Thoracic aorta (tissue), 2 donors: ENCODE data around the gene PI4KB. TPM values are rescaled to one million over a fixed set of nuclear protein-coding genes. Genes with fewer than 3 reads are reported as not detected.

Experiments
- ATAC-seq: fragments of 150-250 bp; one replicate; pipeline ENCODE4 v1.8.0; 2017; ENCODE audit warnings: low read depth; ENCODE audit not compliant: insufficient number of reproducible peaks, low FRiP score
- DNase-seq: peaks from one replicate; pipeline ENCODE4 v3.0.0-alpha.2; 2020; ENCODE audit warnings: low spot score
- H3K27ac ChIP-seq, 2 donors: fragments of 200-600 bp; sonication (generic); 1 replicate in 1 of 2; 2 replicates in 1 of 2; pipeline ENCODE4 v1.5.1; 2016; ENCODE audit warnings: mild to moderate bottlenecking in 2 of 2, moderate library complexity in 2 of 2
- H3K27me3 ChIP-seq: fragments of 200-600 bp; sonication (generic); replicated peaks from 2 replicates; pipeline ENCODE4 v1.6.0; 2016; ENCODE audit warnings: mild to moderate bottlenecking; ENCODE audit not compliant: insufficient read depth
- H3K36me3 ChIP-seq: fragments of 200-600 bp; sonication (generic); one replicate; pipeline ENCODE4 v1.5.1; 2016
- H3K4me1 ChIP-seq, 2 donors: fragments of 200-600 bp; sonication (generic); 1 replicate in 1 of 2; 2 replicates in 1 of 2; pipeline versions ENCODE4 v1.5.1 to v1.6.0; 2016; ENCODE audit warnings: low read depth in 2 of 2, mild to moderate bottlenecking in 1 of 2; ENCODE audit not compliant: control insufficient read depth in 1 of 2
- H3K4me3 ChIP-seq: fragments of 200-600 bp; sonication (generic); 2 replicates; pipeline ENCODE4 v1.5.1; 2016; ENCODE audit warnings: mild to moderate bottlenecking
- H3K9me3 ChIP-seq: fragments of 200-600 bp; sonication (generic); 2 replicates; pipeline ENCODE4 v1.5.1; 2016
- total RNA-seq, 2 donors: library from RNA; depleted of rRNA; stranded (reverse); fragments of >200 nt; gene quantifications; one replicate each; pipeline versions ENCODE4 v1.1.0 to v1.2.3, GENCODE V29; 2016
- TF ChIP-seq, protein P1 (sequence below): fragments of 200-600 bp; sonication (generic); IDR thresholded peaks from one replicate; pipeline ENCODE4 v1.5.1; 2019; ENCODE audit warnings: antibody characterized with exemption

PI4KB gene
- 10 to 100 TPM; 60.1 to 63.1 TPM for total RNA-seq

GRCh38 chr1:151327223-151327902 is at the start of gene PI4KB:
Gene PI4KB, minus strand, starts transcription at chr1:151327416. Its CDS starts 10,935 bp downstream, at chr1:151316481.
- ATAC-seq, result peak; percentile 100
- Histone ChIP-seq H3K27me3 (no peaks in the 10 kb centered on the region), H3K36me3 (peaks cover 13% of the 10 kb centered on the region), H3K9me3 (no peaks in the 10 kb centered on the region), H3K4me1 (peaks cover 18 to 37% of the 10 kb centered on the region in 2 donors), H3K4me3 (peak within 1 kb of the TSS; percentile 87), H3K27ac (peak within 1 kb of the TSS; percentile 91 to 96)
- TF ChIP-seq, protein P1, sequence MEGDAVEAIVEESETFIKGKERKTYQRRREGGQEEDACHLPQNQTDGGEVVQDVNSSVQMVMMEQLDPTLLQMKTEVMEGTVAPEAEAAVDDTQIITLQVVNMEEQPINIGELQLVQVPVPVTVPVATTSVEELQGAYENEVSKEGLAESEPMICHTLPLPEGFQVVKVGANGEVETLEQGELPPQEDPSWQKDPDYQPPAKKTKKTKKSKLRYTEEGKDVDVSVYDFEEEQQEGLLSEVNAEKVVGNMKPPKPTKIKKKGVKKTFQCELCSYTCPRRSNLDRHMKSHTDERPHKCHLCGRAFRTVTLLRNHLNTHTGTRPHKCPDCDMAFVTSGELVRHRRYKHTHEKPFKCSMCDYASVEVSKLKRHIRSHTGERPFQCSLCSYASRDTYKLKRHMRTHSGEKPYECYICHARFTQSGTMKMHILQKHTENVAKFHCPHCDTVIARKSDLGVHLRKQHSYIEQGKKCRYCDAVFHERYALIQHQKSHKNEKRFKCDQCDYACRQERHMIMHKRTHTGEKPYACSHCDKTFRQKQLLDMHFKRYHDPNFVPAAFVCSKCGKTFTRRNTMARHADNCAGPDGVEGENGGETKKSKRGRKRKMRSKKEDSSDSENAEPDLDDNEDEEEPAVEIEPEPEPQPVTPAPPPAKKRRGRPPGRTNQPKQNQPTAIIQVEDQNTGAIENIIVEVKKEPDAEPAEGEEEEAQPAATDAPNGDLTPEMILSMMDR, result no peak
- DNase-seq, result peak; percentile 83

- TF ChIP-seq, protein P1, result no peak
- Histone ChIP-seq H3K9me3 (no peaks in the 10 kb centered on the region), H3K36me3 (peaks cover 12% of the 10 kb centered on the region), H3K4me1 (peaks cover 27 to 43% of the 10 kb centered on the region in 2 donors), H3K27ac (no peak overlapping the region), H3K27me3 (no peaks in the 10 kb centered on the region), H3K4me3 (no peak overlapping the region)
- ATAC-seq (no peak), DNase-seq (no peak)
Measured at GRCh38 chr1:151373196-151373595, 46.0 kb upstream of the PI4KB start.

DNA sequence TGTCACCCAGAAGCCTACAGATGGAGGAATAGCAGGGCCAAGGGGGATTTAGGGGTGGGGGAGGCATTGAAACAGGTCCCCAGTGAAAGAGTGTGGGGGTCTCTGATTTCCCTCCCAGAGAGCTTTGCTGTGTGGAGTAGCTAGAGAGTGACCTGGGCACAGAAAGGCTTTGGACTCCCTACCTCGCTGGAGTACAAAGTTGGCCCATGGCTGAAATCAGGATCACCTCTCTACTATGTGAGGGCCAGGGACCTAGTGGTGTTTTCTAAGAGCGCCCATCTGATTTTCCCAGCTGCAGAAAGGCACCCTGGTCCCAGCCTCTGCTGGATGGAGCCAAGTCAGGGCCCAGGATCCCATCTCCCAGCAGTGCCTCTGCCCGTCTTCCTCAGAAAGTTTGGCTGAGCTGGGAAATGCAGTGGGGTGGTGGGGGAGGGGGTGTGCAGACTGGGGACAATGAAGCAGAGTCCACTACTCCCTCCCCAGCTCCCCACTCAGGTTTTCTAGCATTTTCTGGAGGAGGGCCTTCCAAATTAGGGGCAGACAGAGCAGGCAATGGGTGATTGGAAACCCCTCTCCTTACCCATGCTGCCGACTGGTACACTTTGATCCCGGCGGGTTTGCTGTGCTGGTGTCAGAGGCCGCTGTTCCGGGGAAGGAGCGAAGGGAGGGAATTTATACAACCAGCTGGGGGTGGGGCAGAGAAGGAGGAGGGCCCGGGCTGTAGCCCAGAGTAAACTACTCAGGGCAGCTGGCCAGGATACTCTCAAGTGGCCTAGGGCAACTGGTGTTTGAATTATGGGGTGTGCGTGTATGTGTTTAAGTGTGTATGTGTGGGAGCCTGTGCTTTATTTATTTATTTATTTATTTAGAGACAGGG is 45.1 kb upstream of the PI4KB start, which contains the start of gene SELENBP1:
SELENBP1 (minus strand) TSS at position 648 of the 877 bp plus-strand sequence; CDS start at position 584, 64 bp downstream.
- Histone ChIP-seq H3K36me3 (peaks cover 12% of the 10 kb centered on the region), H3K4me1 (peaks cover 27 to 43% of the 10 kb centered on the region in 2 donors), H3K27me3 (no peaks in the 10 kb centered on the region), H3K4me3 (peak within 1 kb of the TSS; percentile 67), H3K9me3 (no peaks in the 10 kb centered on the region), H3K27ac (peak within 1 kb of the TSS; percentile 69 to 74)
- peak; percentile 68 for ATAC-seq
- TF ChIP-seq, protein P1, result no peak
- DNase-seq, result peak; percentile 52

DNA sequence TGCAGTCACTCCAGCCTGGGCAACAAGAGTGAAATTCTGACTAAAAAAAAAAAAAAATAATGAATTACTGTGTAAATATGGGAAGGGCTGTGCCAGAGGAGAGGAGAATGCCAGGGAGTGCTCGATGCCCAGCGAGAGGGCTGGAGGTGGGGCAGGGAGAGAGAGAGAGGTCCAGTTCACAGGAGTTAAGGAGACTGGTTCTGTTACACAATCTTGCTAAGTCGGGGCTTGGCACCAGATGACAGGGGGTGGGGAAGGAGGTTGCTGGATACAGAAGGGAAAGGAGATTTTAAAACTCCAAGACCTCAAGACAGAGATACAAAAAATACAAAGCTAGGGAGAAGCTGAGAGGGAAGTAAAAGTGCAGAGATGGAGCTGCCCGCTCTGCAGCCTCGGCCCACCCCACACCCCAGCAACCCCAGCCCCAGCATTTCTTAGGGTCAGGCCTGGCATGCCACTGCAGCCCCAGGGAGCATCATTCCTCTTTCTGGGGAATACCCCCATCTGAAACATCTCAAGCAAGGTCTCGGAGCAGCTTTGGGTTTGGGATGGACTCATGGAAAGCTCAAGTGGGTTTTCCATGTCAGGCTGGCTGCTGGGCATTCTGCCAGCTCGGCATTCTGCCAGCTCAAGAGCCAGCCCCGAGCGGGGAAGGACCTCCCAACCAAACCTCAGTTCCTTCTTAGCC is 44.3 kb upstream of the PI4KB start:
- peak overlapping the region; percentile 69 to 74 for H3K27ac ChIP-seq
- ATAC-seq, result peak; percentile 61
- H3K4me3 ChIP-seq, result peak overlapping the region; percentile 67
- no peaks in the 10 kb centered on the region for H3K9me3 ChIP-seq
- H3K36me3 ChIP-seq, result peaks cover 15% of the 10 kb centered on the region
- peak; percentile 66 for DNase-seq
- peaks cover 27 to 43% of the 10 kb centered on the region in 2 donors for H3K4me1 ChIP-seq
- H3K27me3 ChIP-seq, result no peaks in the 10 kb centered on the region
- TF ChIP-seq, protein P1, result no peak
